ENCODE data around the gene TAX1BP3. TPM values are rescaled to one million over a fixed set of nuclear protein-coding genes. Genes with fewer than 3 reads are reported as not detected.

The TAX1BP3 gene
- total and polyA plus RNA-seq, 2 of the 13 experiments (the other 11 are each of a cell fraction or from before 2014, with no cell fraction given): 16.7 to 45.1 TPM

GRCh38 chr17:3683054-3683511 lies 14.7 kb upstream of the TAX1BP3 start (continued):
- TF ChIP-seq POGZ (CRISPR knock-in tag; IDR thresholded peaks at IDR 0.05) (no peak), ZNF230 (CRISPR knock-in tag; IDR thresholded peaks at IDR 0.05) (no peak), XRCC5 (optimal IDR thresholded peaks at IDR 0.05; ENCODE audit: low read length) (peak; percentile 27), ZNF367 (CRISPR knock-in tag; IDR thresholded peaks at IDR 0.05; ENCODE audit: borderline replicate concordance) (no peak), MEIS2 (CRISPR knock-in tag; IDR thresholded peaks at IDR 0.05) (no peak), KDM1A (CRISPR knock-in tag; IDR thresholded peaks at IDR 0.05) (no peak), PREB (CRISPR knock-in tag; IDR thresholded peaks at IDR 0.05) (no peak), RAD21 (CRISPR knock-in tag; IDR thresholded peaks at IDR 0.05) (peak; percentile 44), ZNF800 (CRISPR knock-in tag; IDR thresholded peaks at IDR 0.05) (no peak), DDIT3 (CRISPR knock-in tag; IDR thresholded peaks at IDR 0.05) (no peak), ZBTB38 (CRISPR knock-in tag; IDR thresholded peaks at IDR 0.05) (no peak), ZNF644 (CRISPR knock-in tag; IDR thresholded peaks at IDR 0.05; ENCODE audit: low read depth) (no peak), SP4 (CRISPR knock-in tag; IDR thresholded peaks at IDR 0.05) (0 out of 2 replicates have a peak, but pooled peaks have one; percentile 31), KDM5B (CRISPR knock-in tag; IDR thresholded peaks at IDR 0.05; ENCODE audit: borderline replicate concordance) (no peak), LBX2 (CRISPR knock-in tag; IDR thresholded peaks at IDR 0.05; ENCODE audit: borderline replicate concordance) (no peak), ZNF558 (CRISPR knock-in tag; IDR thresholded peaks at IDR 0.05; ENCODE audit: borderline replicate concordance) (no peak), ZMYM4 (CRISPR knock-in tag; IDR thresholded peaks at IDR 0.05) (peak; percentile 26; the same call in 1 of the 2 replicates), DBP (CRISPR knock-in tag; IDR thresholded peaks at IDR 0.05; ENCODE audit: not compliant biosample characterization) (no peak), ZNF251 (CRISPR knock-in tag; IDR thresholded peaks at IDR 0.05) (no peak), ZNF772 (CRISPR knock-in tag; IDR thresholded peaks at IDR 0.05) (no peak), GPBP1L1 (CRISPR knock-in tag; IDR thresholded peaks at IDR 0.05) (no peak), GTF2F1 (IDR thresholded peaks at IDR 0.05; ENCODE audit: low read length) (no peak), ZXDC (CRISPR knock-in tag; IDR thresholded peaks at IDR 0.05) (no peak), TOPORS (CRISPR knock-in tag; IDR thresholded peaks at IDR 0.05) (no peak)
